GM19238 (cell line): Measurements from ENCODE around the gene MYL12B.

Source experiments
- DNase-seq: peaks from one replicate; pipeline ENCODE4 v3.0.0; 2011; ENCODE audit warnings: low spot score; ENCODE audit not compliant: insufficient read length

Gene MYL12B

DNA sequence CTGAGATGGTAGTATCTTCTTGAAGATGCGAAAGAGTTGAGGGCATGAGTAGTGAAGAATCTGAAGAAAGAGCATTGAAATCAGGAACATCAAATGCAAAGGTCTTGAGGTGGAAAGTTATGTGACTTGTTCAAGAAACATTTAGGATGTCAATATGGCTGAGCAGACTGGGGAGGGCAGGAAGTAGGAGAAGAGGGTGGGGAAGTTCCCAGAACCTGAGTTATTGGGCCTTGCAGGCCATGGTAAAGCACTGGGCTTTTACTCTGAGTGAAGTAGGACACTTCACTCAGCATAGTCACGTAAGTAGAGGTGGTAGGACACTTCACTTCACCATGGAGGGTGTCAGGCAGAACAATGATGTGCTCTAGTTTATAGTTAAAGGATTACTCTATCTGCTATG, 26.1 kb upstream of the MYL12B start:
- no peak for DNase-seq

DNA sequence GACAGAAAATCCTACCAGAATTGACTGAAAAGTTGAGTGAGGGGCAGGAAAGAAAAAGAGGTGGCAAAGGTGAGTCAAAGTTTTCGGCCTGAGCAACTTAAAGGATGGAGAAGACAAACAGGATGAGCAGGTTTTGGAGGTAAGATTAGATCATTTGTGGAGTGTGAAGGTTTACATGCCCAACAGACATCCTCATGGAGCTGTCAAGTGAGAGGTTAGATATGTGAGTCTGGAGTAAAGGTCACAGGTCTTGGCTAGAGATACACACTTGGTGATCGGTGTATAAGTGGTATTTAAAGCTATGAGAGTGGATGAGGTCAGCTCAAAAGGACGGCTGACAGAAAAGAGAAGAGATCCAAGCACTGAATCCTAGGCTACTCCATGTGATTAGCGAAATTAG, 25.5 kb upstream of the MYL12B start:
- no peak for DNase-seq

DNA sequence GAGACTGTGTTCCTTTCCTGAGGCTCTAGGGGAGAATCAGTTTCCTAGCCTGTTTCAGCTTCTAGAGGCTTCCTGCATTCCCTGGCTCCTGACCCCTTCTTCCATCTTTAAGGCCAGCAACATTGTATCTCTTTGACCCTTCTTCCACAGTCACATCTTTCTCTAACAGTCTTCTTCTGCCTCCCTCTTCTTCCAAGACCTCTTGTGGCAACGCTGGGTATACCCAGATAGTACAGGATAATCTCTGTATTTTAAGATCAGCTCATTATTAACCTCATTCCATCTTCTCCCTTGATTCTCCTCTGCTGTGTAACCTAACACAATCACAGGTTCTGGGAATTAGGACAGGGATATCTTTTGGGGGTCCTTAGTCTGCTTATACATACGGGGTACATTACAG, 23.2 kb upstream of the MYL12B start:
- no peak for DNase-seq

DNA sequence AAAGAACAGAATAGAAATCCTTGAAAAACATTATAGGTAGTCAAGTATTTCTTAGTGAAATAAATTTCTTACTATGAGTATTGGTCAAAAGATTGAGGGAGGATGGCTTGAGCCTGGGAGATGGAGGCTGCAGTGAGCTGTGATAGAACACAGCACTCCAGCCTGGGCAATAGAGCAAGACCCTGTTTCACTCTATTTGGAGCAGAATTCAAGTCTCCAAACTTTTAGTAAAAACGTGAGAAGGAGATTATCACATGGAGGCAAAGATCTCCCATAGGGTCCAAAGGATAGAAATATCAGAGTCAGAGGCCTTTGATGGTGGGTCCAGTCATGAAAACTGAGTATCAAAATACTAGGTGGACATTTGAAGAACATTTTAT, 16.8 kb upstream of the MYL12B start:
- no peak for DNase-seq

DNA sequence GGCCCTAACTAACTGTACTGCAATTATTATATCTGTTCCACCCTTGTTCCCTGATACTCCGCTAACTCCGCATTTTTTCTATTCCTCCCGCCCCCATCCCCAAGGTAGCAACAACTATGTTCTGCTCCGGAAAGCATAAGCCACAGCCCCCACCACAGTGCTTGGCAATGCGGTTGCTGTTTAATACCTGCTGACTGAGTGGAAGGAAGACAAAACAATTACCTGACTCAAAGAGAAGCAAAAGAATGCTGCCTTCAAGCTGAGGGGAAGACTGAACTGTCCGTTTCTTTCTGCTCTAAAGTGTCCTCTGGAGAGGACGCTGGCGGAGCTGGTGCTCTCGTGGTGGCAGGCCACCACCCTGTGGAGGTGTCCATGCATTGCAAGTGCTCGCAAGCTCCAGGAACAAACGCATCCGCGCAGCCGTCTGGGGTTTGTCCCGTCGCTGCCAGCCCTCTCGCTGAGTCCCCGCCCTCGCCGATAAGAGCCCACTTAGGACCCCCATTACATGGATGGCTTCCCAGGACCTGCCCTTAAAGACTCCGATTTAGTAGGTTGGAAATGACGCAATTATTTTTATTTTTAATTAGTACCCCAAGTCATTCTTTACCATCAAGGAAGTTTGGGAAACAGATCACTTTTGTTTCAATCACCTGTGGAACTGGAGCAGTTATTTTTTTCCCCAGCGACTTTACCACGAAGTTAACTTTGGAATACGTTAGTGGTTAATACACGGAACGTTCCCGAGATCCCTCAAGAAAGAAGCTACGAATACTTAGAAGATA, 15.9 kb upstream of the MYL12B start:
- no peak for DNase-seq

DNA sequence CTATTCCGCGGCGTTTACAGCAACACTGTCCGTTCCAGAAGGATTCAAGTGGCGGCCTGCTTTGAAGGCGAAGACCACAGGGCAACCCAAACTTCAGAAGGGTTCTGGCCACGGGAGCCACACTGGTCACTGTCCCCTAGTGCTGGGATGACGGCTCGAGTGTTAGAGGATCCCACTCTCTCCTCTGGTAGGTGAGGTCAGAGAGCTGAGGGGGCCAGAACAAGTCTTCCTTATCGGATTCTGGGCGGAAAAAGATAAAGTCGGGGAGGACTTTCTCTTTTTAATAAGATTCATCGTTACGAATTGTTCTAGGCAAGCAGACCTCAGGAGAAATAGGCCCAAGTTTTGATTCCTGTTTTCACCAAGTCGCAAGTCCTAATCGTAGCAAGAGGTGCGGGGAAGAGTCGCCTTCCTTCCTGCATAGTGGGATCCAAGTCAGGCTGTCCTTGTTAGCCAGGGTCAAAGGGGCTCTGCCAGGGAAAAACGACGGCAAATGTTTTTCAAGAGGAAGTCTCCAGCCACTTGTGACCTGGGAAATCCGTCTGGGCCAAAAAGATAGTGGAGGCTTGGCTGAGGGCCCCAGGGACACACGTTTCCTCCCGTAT, 15.2 kb upstream of the MYL12B start:
- DNase-seq: no peak

DNA sequence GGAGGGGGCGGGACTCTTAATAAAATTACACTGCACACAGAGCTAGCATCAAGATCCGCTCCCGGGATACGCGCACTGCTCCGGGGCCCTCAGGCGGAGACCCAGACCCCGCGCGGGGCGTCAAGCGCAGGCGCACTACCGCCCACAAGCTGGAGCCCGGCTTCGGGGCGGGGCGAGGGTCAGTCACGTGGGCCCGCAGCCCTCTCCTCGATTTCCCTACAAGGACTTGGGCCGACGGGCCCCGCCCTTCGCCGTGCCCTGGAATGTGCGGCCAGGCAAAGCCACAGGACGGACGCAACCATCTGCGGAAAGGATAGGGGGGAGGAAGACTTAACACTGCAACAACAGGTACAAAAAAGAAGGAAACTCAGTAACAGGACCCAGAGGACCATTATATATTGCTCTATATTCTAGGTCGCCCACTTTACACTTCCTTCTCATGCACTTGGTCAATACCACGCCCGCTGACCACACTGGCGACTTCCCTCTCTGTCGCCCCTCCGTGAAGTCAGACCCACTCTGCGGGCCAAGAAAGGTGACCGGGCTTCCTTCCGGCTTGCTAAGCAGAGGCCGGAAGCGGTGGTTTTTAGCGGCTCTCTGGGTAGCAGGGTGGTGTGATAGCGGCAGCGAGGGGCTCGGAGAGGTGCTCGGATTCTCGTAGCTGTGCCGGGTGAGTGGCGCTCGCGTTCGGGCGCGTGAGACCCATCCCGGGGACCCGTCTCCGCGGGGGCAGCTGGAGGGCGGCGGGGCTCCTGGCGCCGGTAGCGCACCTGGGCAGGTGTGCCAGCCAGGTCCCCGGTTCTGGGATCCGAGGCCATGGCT, 14.5 kb upstream of the MYL12B start, which contains the start of gene MYL12A:
MYL12A (plus strand) TSS at position 562 of the 822 bp plus-strand sequence. CDS start 5,447 bp downstream, outside the sequence.
- peak; percentile 78 for DNase-seq

DNA sequence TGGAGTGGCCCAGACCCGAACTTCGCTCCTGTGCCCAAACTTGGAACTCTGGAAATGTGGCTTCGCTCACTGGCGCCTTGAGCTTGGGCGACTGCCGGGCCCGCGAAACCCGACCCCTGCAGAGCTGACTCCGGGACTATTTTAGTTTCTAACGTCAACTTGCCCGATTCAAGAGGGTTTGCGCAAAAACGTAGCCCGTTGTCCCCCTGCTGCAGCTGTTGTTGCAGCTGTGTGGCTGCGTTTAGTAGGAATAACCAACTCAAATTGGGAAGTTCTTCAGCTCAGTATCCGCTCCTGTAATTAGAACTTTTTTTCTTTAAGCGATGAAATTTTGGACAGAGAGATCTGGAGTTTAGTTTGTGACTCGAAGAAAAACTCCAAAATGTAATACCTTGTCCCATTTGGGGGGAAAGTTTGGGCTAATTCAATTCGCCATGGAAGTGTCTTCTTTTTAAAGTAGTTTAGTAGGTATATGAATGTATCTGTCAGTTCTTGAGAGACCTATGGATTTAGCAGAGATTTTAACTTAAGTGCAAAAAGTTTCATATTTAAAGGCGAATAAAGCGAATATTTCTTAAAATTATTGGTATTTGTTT, 13.8 kb upstream of the MYL12B start:
- no peak for DNase-seq

DNA sequence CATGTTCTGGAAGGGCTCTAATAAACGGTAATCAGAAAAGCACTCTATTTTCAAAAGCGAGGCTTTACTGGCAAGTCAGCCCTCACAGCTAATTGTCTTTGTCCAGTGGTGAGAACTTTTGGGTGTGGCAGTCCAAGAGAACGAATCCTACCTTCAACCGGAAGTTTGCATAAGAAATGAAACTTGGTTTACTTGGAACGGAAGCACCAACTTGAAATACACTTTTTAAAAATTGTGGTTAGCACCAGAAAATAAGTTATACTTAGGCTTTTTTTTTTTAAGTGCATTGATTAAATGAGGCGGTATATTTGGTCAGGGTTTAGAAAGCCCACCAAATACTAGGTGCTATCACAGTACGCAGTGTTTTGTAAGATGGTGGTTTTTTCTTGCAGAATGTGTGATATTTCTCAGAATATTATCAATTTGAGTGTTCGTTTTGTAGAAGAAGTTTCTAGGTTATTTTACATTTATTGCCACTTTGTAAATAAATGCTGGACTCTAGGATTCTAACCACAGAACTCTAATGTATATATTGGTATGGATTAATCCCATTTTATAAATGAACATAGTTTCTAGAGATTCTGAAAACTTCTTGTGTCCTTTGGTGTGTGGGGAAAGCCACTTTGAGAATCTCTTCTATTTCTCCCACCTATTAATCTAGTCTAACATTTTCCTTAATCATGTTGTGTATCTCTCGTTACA, 13.1 kb upstream of the MYL12B start:
- DNase-seq: no peak

DNA sequence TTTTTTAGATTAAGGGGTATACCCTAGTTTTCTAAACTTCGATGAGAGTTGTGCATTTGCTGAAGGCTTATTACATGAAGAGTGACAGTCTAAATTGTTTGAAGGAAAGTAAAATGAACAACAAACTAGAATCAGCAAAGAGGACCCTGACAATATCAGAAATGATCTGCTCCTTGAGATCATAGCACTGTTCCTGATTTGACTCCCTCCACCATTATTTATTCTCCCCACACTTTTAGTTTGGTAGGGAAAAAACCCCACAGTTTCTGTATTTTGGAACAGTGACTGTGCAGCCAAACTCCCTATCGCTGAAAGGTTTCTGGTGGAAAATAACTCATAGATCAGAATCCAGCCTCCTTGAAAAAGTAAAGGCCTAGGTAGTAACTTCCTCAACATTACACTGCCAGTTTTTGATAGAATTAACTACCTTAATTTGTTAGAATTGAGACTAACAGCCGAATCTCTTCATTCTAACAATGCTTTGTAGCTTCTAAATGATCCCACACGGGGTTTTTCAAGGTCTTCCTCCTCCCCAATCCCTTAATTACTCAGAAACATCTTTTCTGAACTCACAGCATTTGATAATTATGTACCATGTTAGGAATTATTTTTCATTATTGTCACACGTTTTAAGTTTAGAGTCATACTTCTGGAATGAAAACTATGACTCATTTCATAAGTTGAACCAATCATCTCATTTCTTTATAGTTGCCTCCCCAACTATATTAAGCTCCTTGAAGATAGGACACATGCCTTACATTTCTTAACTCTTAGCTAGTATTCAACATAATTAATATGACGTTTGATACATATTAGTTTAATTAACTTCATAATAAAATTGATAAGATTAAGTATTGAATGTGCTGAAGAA, 11.5 kb upstream of the MYL12B start:
- DNase-seq: no peak

DNA sequence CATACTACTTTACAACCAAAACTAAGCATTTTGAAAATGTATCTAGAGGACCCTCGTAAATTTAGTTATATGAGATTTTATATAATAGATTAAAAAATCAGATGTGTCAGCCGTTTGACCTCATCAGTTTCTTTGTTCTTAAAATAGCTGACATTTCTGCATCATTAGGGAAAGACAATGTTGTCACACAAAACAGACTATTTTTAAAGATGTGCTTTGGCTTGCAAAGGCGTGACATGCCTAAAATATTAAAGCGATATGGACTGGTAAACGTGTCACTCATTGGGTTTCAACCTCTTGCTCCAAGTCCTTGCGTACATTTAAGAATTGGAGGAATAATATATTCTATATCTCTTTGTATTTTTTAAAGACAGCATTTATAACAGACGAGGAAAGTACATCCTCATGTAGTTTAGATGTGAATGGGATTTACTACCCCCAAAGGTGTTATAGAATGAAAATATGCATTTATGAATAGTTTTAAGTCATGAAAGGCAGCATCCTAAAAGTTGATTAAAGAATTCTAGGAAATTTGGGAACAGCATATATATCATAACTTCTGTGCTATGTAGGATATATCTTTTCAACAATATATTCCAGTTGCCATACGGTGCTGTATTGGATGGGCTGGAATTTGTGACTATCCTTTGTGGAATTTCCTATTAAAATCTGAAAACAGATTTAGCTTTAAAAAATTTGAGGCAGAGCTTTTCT, 10.5 kb upstream of the MYL12B start:
- no peak for DNase-seq

DNA sequence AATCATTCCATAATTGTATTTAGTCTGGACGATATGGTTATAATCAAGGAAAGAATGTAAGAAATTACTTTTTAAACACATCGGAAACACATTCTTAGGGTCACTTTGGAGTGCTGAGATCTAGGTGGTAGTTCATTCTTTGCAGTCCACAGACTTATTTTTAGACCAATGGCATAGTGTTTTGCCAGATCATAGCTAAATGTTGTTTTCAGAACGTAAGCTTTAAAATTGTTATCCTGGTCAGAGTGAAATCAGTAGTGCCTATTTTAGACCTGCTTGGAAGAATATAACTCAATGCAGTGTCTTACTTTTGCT, 10.0 kb upstream of the MYL12B start:
- no peak for DNase-seq

DNA sequence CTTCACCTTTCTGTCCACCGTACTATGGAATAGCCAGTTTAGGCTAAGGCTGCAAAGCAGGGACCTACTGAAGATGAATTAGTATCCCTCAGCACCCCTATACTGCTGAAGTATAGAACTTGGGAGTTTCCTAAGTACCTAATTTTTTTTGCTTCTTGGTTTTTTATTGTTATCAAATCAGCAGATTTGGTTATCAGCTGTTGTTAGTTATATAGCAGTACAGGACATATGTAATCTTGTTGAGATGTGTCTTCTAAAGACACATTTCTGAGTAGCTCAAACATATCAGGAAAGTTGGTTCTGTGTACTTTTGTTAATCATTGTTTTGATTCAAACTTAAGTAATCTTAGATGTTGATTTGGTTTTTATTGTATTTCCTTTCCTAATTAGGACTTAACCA, 9.1 kb upstream of the MYL12B start:
- no peak for DNase-seq

DNA sequence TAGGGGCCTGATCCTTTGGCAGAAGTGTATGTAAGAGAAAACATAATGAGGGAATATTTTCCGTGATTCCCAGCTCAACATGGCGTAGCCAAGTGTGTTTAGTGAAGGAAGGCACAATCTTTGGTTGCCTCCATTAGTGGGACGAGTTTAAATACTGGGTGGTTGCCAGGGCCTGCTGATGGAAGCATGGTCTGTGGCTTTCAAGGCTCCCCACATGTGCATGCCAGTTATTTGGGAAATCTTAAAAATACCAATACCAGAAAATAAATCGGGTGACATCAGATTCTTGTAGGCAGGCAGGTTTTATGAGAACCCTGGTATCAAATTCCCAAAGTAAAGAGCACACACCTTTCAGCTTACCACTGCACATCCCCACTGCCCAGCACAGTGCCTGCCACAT, 7.2 kb upstream of the MYL12B start:
- no peak for DNase-seq

DNA sequence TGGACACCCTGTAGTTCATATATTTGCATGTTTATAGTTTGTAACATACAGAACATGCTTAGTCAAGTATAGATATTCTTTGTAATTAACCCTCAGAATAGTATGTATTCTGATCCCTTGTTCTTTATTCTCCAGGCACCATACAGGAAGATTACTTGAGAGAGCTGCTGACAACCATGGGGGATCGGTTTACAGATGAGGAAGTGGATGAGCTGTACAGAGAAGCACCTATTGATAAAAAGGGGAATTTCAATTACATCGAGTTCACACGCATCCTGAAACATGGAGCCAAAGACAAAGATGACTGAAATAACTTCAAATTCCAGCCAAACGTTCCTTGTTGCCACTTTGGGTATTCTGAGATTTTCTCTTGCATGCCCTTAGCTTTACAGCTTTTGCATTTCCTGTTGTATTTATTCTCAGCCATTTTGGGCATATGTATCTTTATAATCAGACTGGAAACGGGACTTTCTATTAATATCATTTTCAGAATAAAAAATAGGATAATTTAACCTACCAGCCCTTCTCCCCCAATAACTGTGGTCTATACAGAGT, 6.2 kb upstream of the MYL12B start:
- DNase-seq: no peak

DNA sequence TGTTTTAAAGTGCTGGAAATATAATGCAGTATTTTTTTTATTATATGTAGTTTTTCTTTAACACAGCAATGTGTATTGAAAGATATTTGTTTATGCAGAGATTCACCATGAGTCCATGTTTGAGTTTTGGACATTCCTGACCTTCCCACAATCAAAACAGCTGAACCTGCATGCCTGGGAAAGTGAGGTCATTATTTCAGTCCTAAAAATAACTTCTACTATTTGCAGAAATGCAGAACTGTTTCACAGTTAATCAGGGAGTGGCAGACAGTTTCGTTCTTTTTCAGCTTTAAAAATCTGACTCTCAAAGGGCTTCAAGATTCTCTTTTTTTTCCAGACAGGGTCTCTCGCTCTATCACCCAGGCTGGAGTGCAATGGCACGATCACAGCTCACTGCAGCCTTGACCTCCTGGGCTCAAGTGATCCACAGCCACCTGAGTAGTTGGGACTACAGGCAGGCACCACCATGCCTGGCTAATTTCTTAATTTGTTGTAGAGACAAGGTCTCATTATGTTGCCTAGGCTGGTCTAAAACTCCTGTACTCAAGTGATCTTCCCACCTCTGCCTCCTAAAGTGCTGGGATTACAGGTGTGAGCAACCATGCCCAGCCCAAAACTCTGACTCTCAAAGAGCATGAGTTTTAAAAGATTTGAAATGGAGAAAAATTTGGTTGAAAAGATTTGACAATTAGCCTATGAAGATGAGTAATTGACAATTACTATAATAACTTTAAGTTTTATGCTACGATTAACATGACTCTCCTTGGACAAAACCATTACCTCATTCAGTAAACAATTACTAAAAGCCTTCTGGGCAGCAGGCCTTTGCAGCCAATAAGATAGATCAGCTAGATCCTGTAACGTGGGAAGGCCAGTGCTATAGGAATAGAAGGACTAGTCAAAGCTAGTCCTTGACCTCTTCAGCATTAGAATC, 5.0 kb upstream of the MYL12B start:
- DNase-seq: no peak

DNA sequence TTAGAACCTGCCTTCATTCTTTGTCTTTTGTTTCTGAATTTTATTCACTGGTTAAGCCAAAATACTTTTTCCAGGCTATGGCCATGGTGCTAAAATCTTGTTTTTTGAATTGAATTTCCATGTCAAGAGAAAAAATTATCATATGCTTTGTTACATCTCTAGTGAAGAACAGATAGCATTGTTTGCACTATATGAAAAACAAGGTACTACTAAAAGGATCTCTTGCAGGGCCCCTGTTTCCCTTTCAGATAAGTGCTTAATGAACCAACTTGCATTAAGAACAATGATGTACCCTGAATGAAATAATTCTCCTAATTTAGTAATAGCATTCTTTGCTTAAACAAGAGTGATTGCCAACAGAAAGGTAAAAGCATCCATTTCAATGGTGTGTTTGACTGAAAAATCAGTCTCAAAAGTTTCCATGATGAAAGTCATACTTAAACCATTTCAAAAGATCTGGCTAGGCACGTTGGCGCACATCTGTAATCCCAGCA, 4.3 kb upstream of the MYL12B start:
- DNase-seq: no peak

DNA sequence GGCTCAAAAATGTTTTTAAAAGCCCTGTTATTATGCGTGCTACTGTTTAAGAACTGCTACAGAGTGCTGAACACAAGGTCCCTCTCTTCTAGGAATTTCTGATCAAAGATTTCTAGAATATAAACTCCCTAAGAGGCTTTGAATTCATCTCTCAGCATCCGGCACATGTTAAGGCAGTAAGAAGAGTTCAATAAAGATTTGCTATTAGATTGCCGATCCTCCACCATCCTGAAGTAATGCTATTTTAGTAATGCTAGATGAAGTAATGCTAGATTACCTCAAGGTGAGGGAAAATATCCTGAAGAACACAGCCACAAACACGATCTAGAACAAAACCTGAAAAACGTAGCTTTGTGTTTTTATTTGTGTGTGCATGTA, 949 bp upstream of the MYL12B start:
- no peak for DNase-seq
